Retinal pigment epithelial cell (primary cell): ENCODE measurements around the gene CHST10.

Experiments
- DNase-seq: peaks from one replicate; pipeline ENCODE4 v3.0.0-alpha.2; 2010; ENCODE audit warnings: low read depth
- H3K4me3 ChIP-seq: 2 replicates; pipeline ENCODE4 v1.5.1; 2011; ENCODE audit warnings: mild to moderate bottlenecking, low read length, control low read depth, moderate library complexity
- TF ChIP-seq, protein P1 (sequence below): conservative IDR thresholded peaks from 2 replicates; pipeline ENCODE4 v1.5.1; 2011; ENCODE audit warnings: low read depth, low read length, control low read depth, inconsistent platforms

CHST10 gene

DNA sequence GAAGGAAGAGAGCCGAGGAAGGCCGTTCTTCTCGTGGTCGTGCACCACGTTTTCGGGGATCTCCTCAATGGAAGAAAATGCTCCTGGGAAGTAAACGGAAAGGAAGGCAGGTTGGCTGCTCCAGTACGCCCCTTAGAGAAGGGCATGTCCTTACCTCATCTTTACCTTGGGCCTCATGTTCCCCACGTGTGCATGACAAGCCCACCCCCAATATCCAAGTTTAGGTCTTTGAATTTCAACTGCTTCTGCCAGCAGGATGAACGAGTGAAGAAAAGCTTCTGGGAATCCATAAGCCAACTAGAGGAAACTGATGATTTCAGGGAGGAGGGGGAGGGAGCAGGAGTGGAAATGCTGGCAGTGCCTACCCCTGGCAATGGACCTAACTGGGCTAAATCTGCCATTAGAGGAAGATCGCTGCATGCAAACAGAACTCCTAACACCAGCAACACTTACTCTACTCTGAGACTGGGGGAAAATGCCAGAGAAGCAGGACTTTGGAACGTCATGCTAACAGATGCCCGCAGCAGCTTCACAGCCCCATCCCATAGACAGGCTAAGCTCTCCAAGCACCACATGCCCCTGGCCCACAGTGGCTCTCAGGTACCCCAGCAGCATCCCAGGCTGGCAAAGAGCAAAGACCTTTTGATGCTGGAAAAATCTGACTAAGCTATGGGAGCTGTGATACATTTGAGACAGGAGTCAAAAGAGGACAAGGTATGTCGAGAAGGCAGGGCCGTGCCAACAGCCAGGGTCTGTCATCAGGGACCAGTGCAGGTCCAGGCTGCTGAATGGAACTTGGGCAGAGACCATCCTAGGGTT lies 21.7 kb downstream of the CHST10 start:
- TF ChIP-seq, protein P1, sequence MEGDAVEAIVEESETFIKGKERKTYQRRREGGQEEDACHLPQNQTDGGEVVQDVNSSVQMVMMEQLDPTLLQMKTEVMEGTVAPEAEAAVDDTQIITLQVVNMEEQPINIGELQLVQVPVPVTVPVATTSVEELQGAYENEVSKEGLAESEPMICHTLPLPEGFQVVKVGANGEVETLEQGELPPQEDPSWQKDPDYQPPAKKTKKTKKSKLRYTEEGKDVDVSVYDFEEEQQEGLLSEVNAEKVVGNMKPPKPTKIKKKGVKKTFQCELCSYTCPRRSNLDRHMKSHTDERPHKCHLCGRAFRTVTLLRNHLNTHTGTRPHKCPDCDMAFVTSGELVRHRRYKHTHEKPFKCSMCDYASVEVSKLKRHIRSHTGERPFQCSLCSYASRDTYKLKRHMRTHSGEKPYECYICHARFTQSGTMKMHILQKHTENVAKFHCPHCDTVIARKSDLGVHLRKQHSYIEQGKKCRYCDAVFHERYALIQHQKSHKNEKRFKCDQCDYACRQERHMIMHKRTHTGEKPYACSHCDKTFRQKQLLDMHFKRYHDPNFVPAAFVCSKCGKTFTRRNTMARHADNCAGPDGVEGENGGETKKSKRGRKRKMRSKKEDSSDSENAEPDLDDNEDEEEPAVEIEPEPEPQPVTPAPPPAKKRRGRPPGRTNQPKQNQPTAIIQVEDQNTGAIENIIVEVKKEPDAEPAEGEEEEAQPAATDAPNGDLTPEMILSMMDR = no peak
- DNase-seq = no peak
- no peak overlapping the region for H3K4me3 ChIP-seq

DNA sequence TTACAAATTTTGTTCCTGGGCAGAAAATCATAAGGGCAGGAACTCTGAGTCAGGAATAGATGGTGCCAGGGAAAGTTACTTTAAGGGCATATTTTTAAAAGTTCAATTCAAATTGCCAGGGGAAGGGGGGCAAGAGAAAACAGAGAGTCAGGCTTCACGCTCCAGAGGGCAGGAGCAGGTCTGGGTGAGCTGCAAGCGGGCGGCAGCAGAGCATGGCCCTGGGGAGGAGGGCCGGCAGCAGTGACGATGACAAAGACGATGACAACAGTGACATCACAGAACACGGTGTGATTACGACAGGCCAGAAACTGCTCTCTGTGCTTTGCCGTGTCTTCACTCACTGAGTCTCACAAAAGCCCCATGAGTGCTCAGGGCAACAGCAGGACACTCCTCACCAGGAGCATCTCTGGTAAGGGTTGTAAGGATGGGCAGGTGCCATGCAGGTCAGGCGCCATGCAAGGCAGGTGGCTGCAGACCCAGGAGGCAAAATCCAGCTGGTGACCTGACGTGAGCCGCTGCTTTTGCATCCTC lies 23.3 kb downstream of the CHST10 start:
- no peak overlapping the region for H3K4me3 ChIP-seq
- no peak for DNase-seq
- TF ChIP-seq, protein P1 = no peak

DNA sequence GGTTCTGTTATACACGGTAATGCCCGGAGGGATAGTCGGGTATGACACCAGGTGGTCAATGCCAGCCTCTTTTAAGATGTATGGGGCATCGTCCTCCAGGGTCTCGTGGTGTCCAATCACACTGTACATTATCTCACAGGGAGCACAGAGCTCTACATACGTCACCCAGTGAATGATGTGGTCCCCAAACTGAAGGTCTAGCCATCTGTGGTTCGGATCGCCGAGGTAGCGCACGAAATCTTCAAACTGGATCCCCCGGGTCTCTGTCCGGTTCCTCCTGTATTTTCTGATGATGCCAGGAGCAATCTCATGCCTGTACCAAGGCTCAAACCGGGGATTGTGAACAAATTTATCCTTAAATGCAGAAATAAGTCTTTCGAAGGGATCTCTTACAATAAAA lies 24.1 kb downstream of the CHST10 start:
- TF ChIP-seq, protein P1 = no peak
- no peak overlapping the region for H3K4me3 ChIP-seq
- DNase-seq = no peak

DNA sequence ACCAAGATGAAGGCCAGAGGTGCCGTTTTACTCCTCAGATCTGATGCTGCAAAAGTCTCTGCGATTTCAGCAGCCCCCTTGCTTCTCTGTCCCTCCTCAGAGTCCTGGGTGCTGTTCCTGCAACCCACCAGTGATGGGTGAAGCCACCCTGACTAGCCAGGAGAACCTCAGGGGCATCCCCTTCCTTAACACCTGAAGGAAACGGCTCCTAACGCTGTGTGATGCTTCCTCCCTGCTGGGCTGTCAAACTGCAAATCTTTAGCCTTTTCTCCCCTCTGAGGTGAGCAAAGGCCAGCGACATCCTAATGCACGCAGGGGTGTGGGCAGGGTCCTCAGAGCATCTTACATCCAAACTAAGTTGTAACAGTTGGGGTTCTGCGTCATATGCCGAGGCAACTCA lies 24.8 kb downstream of the CHST10 start:
- TF ChIP-seq, protein P1 = no peak
- no peak overlapping the region for H3K4me3 ChIP-seq
- no peak for DNase-seq

DNA sequence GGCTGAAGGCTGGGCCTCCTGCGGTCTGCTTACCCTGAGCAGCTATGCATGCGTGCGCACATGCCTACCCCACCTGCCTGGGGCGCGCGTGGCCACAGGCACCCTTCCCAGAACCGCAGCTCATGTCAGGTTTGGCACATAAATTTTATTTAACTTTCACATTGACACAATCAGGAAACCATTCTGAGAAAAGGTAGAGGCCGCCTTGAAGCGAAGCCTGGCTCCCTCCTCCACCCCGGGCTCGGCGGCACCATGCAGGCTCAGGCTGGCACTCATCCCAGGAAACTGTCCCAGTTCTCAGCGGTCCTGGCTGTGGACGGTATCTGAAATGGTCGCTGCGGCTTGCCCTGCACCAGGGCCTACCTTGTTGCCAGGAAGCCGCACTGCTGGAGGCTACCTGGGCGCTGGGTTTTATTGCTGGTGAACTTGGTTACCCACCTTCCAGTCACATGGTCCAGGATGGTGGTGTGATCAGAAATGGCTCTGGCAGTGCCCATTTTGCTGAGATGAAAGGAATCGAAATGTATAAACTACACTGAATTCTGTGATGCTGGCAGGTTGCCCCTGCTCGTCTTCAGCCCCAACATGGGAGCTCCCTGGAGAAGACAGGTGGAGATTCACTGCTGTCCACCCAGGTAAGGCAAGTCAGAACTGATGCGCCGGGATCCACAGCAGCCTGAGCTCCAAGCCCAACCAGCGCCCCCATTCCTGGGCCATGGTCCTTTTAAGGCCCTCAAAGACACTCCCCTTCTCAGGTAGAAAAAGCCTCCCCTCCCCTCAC lies 25.5 kb downstream of the CHST10 start:
- no peak overlapping the region for H3K4me3 ChIP-seq
- TF ChIP-seq, protein P1 = no peak
- no peak for DNase-seq

DNA sequence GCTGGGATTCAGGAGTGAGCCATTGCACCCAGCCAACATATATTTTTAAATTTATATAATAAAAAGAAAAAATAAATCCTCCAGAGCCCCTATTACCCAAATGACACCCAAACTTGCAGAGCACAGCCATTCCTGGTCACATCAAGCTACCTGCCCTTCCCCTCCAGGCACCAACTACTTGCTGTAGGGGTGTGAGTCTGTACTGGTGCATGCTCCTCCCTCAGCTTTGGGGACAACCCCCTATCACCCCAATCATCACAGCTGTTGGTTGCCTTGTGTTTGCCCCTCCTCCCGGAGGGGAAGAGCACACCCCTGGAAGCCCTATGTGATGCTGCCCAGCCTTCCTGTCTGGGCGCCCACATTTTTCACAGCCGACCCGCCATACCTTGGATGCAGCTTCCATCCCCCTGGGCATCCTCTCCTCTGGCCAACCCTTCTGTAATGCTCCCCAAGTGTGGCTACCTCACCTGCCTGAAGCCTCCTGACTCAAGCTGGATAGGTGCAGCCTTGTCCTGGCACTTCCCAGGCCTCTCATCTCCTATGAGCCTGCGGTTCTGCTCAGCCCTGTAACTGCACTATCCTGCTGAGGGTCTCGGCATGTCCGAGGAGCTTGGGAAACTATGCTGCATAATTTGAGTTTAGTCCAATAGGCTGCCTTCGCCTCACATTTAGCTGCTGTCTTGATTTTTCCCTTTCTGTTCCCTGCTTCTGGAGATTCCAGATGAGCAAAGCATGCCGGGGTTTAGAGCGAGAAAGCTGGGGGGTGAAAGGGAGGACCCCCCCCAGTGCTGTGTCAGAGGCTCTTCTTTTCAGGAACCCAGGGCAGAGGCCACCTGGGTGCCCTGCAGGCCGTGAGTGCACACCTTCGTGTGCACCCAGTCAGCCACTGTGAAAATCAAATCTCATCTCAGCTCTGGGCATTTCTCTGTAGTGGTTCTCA lies 27.2 kb downstream of the CHST10 start:
- H3K4me3 ChIP-seq = no peak overlapping the region
- no peak for DNase-seq
- TF ChIP-seq, protein P1 = no peak
